GM18858 (cell line): Measurements from ENCODE around the gene DLGAP5.
A peak's percentile ranks its signal among the peaks of the same experiment; 100 is the strongest.

Experiments
- ATAC-seq: cut with Tn5 transposase; IDR thresholded peaks from one replicate; pipeline ENCODE4 v1.9.1; 2021; ENCODE audit not compliant: unreplicated experiment

DLGAP5 gene, protein sequence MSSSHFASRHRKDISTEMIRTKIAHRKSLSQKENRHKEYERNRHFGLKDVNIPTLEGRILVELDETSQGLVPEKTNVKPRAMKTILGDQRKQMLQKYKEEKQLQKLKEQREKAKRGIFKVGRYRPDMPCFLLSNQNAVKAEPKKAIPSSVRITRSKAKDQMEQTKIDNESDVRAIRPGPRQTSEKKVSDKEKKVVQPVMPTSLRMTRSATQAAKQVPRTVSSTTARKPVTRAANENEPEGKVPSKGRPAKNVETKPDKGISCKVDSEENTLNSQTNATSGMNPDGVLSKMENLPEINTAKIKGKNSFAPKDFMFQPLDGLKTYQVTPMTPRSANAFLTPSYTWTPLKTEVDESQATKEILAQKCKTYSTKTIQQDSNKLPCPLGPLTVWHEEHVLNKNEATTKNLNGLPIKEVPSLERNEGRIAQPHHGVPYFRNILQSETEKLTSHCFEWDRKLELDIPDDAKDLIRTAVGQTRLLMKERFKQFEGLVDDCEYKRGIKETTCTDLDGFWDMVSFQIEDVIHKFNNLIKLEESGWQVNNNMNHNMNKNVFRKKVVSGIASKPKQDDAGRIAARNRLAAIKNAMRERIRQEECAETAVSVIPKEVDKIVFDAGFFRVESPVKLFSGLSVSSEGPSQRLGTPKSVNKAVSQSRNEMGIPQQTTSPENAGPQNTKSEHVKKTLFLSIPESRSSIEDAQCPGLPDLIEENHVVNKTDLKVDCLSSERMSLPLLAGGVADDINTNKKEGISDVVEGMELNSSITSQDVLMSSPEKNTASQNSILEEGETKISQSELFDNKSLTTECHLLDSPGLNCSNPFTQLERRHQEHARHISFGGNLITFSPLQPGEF

GRCh38 chr14:55191203-55192053 is at the start of gene DLGAP5:
DLGAP5 (minus strand) TSS chr14:55191585; CDS start chr14:55189179, 2,406 bp downstream.
- ATAC-seq = peak; percentile 95

DNA sequence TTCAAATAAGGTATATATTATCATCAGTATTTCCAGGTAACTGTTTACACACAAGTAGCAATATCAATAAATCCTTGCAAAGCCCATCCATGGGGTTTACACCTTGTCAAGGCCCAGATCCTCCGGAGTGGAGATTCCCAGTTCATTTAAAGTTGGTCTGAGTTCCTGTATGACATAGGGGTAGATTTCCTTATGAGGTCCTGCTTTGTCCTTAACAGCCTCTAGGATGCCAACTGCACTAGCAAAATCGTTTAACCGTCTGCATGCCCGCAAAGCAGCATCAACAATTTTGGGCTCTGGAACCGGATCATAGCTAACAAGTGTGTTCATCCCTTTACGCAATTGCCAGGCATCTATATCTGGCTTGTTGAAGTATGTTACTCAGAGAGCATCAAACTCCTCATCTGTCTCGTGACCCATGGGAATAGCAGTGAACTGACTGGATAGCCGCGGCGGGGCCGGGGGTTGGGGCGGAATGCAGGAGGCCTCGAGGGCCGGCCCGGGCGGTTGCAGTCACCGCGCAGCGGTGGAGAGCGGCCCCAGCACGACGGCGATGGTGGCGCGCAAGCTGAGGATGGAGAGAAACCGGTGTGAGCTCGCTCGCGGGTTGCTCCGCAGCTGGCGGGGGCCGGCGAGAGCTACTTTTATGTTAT is 49.3 kb upstream of the DLGAP5 start:
- ATAC-seq = no peak

- no peak for ATAC-seq
Observed at GRCh38 chr14:55239320-55239719, 47.9 kb upstream of the DLGAP5 start.

GRCh38 chr14:55238019-55238680 is 46.8 kb upstream of the DLGAP5 start:
- ATAC-seq = no peak

DNA sequence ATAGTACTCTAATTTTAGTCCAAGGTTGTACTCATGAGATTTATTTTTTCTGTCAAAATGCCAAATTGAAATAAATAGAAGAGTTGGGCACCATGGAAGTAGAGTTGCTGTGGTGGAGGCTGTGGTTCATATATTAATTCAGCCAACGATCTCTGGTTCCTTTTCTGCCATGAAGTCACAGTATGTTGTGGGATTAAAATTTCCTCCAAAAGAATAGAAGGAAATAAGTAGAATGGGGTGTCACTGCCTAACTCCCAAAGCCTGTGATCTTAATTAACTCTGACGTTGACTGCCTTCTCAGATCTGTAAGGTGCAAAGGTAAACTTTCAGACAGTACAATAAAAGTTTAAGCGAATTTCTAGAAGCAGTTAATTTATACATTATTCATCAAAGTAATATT is 42.2 kb upstream of the DLGAP5 start:
- ATAC-seq = no peak

DNA sequence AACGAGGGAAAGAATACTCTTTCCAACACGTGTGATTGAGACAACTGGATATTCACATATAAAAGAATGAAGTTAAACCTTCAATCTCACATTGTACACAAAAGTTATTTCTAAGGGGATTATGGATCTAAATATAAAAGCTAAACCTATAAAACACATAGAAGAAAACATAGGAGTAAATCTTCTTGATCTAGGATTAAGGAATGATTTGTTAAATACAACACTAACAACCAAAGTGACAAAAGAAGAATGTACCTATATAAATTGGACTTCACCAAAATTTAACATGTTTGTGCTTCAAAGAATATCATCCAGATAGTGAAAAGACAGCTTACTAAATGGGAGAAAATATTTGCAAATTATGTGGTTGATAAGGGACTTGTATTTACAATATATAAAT is 36.9 kb upstream of the DLGAP5 start:
- no peak for ATAC-seq

GRCh38 chr14:55223364-55223763 is 32.0 kb upstream of the DLGAP5 start:
- ATAC-seq = no peak

- ATAC-seq = no peak
Observed at GRCh38 chr14:55221968-55222367, 30.6 kb upstream of the DLGAP5 start.

DNA sequence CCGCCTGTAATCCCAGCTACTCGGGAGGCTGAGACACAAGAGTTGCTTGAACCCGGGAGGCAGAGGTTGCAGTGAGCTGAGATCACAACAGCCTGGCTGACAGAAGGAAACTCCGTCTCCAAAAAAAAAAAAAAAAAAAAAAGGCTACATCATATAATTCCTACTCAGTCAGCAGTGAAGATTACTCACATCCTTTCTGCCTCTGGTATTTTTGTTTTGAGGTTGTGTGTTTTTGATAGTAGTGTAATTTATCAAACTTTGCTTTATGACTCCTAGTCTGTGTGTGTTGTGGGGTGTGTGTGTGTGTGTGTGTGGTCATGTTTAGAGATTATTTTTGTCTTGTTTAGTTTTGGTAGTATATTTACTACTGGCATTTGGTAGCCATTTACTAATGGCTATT is 29.8 kb upstream of the DLGAP5 start:
- no peak for ATAC-seq

DNA sequence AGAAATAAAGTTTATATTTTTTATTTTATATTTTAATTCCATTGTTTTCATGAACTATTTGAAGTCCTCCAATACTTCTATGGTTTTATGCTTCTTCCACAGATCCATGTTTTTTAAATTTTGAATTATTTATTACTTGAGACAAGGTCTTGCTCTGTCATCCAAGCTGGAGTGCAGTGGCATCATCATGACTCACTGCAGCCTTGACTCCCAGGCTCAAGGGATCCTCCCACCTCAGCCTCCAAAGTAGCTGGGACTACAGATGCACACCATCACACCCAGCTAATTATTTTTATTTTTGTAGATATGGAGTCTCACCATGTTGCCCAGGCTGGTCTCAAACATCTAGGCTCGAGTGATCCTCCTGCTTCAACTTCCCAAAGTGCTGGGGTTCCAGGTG is 28.8 kb upstream of the DLGAP5 start:
- ATAC-seq = no peak

DNA sequence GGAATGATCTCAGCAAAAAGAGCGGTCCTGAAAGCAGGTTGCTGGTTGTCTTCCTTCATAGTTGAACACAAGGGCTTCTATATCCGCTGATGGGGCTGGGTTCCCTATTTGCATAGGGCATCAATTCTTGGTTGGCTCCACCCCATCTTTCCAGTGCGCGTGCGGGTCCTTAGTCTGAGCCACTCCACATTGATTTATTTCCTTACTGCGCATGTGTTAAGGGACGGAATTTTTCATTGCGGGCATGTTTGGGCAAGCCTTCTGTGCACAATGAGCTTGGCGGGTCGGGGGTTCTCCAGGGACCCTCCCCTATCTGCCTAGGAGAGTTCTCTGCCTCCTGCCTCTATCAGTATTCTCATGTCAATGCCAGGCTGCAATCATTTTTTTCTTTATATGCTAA is 21.2 kb upstream of the DLGAP5 start:
- ATAC-seq = no peak

DNA sequence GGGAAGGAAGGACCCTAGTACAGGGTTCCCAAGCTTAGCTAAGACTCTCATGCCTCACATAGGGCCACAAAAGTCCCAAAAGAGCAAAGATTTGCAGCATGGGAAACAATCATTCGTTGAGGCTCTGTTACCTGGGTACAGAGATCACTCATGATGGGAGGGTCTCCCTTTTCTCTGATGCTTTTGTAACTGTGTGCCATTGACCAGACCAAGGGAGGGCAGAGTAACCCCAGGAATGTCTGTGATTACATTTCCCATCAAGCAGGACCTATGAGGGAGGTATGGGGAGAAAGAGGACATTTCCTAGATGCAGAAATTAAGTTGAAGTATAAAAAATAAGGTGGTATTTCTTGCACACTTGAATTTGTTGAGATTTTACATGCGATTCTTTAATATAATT is 16.4 kb upstream of the DLGAP5 start:
- ATAC-seq = no peak

- no peak for ATAC-seq
Observed at GRCh38 chr14:55206175-55206693, 14.8 kb upstream of the DLGAP5 start.

DNA sequence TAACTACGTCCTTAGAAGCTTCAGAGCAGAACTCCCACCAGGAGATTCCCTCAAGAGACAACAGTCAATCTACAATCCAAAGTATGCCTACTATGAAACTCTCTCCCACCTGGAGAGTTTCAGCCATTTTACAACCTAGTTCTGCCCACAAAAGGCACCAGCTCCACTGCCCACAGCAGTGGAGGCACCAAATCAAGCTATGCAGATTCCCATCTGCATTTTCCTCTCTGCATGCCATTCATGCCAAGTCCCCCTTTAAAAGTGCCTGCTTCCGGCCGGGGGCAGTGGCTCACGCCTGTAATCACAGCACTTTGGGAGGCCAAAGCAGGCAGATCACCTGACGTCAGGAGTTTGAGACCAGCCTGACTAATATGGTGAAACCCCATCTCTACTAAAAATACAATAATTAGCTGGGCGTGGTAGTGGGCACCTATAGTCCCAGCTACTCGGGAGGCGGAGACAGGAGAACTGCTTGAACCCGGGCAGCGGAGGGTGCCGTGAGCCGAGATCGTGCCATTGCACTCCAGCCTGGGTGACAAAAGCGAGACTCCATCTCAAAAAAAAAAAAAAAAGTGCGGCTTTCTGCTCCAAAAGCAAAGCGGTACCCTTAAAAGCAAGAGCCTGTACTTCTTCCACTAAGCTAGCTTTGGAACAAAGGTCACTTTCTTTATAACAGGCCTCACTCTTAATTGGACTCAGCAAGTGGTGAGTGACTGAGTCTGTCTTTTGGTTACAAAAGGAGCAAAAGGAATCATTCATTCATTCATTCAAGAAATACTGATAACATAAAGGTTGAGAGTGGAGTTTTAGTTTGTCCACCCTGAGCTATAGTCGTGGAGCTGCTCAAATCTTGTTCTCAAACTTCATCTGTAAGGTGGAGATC is 10.1 kb upstream of the DLGAP5 start:
- no peak for ATAC-seq

GRCh38 chr14:55200651-55201050 is 9.3 kb upstream of the DLGAP5 start:
- ATAC-seq = no peak

GRCh38 chr14:55198749-55199148 is 7.4 kb upstream of the DLGAP5 start:
- ATAC-seq = no peak

- ATAC-seq = no peak
Observed at GRCh38 chr14:55194656-55195355, 3.4 kb upstream of the DLGAP5 start.

DNA sequence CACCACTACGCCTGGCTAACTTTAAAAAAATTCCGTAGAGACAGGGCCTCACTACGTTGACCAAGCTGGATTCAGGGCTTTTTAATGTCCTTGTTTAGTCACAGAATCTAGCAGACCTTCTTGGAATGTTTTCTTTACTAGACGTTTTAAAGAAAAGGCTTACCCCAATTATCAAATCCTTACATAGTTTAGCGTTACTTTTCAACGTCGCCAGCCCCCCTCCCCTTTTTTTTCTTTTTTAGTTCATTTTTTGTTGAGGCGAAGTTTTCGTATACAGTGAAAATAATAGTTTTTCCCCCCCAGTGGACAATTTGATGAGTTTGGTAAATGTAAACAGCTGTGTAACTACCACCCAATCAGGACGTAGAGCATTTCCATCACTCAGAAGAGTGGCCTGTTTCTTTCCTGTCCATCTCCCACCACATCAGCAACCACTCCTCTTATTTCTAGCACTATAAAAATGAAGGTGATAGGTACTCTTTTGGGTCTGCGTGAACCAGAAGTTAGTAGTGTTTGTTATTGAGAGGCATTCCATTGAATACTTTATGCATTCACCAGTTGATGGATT is 753 bp upstream of the DLGAP5 start:
- ATAC-seq = no peak
